Keratinocyte (primary cell): ENCODE measurements around the gene P2RY10. TPM values are rescaled to one million over a fixed set of nuclear protein-coding genes. Genes with fewer than 3 reads are reported as not detected.

Experiments
- DNase-seq: peaks from one replicate; pipeline ENCODE4 v3.0.0-alpha.2; 2011; ENCODE audit warnings: low read depth, missing footprints, low spot score
- FAIRE-seq: peaks from 2 replicates; lab custom pipeline; 2011; peaks lifted over from hg19 to GRCh38; lab: Jason Lieb, UNC
- H2AFZ ChIP-seq: 2 replicates; pipeline ENCODE4 v1.6.0; 2012; ENCODE audit warnings: low read length, control low read depth, inconsistent platforms; ENCODE audit not compliant: control insufficient read depth
- H3K27ac ChIP-seq: 2 replicates; pipeline ENCODE4 v1.5.1; 2011; ENCODE audit warnings: low read length; ENCODE audit not compliant: control insufficient read depth, insufficient read depth
- H3K27me3 ChIP-seq: 3 replicates; pipeline ENCODE4 v1.6.0; 2011; ENCODE audit warnings: low read length; ENCODE audit not compliant: control insufficient read depth, insufficient read depth; ENCODE audit errors: extremely low read depth
- H3K36me3 ChIP-seq, 2 experiments: 2 replicates in 1 of 2; 3 replicates in 1 of 2; pipeline ENCODE4 v1.5.1; 2011; ENCODE audit warnings: low read length in 2 of 2, mild to moderate bottlenecking in 1 of 2; ENCODE audit not compliant: control insufficient read depth in 2 of 2, insufficient read depth in 2 of 2; ENCODE audit errors: extremely low read depth in 1 of 2
- H3K4me1 ChIP-seq: 3 replicates; pipeline ENCODE4 v1.5.1; 2011; ENCODE audit warnings: low read length; ENCODE audit not compliant: control insufficient read depth, insufficient read depth; ENCODE audit errors: extremely low read depth
- H3K4me2 ChIP-seq: 3 replicates; pipeline ENCODE4 v1.6.0; 2011; ENCODE audit warnings: low read depth, low read length; ENCODE audit not compliant: control insufficient read depth, insufficient read depth; ENCODE audit errors: extremely low read depth
- H3K4me3 ChIP-seq, 3 experiments: fragments of 200-600 bp in 1 of 3; sonication (generic) in 1 of 3; 2 replicates in 2 of 3; 3 replicates in 1 of 3; pipeline ENCODE4 v1.5.1; 2011 to 2016; ENCODE audit warnings: low read length in 3 of 3, mild to moderate bottlenecking in 3 of 3, control low read depth in 2 of 3, inconsistent platforms in 1 of 3, low read depth in 1 of 3, mixed read lengths in 1 of 3, mixed run types in 1 of 3, moderate library complexity in 1 of 3; ENCODE audit not compliant: control insufficient read depth in 2 of 3, insufficient read depth in 2 of 3; ENCODE audit errors: extremely low read depth in 1 of 3
- H3K79me2 ChIP-seq: 2 replicates; pipeline ENCODE4 v1.6.0; 2012; ENCODE audit warnings: low read length; ENCODE audit not compliant: control insufficient read depth, insufficient read depth
- H3K9ac ChIP-seq: 3 replicates; pipeline ENCODE4 v1.6.0; 2011; ENCODE audit warnings: low read length; ENCODE audit not compliant: control insufficient read depth, insufficient read depth; ENCODE audit errors: extremely low read depth
- H3K9me1 ChIP-seq: 3 replicates; pipeline ENCODE4 v1.6.0; 2011; ENCODE audit warnings: low read length; ENCODE audit not compliant: control insufficient read depth, insufficient read depth; ENCODE audit errors: extremely low read depth
- H3K9me3 ChIP-seq: 2 replicates; pipeline ENCODE4 v1.5.1; 2012; ENCODE audit warnings: low read depth, low read length; ENCODE audit not compliant: control insufficient read depth
- H4K20me1 ChIP-seq: 3 replicates; pipeline ENCODE4 v1.6.0; 2011; ENCODE audit warnings: low read length; ENCODE audit not compliant: control insufficient read depth, insufficient read depth; ENCODE audit errors: extremely low read depth
- CTCF ChIP-seq, 3 experiments: IDR thresholded peaks in 1 of 3; conservative IDR thresholded peaks in 1 of 3; optimal IDR thresholded peaks in 1 of 3; 2 replicates in 2 of 3; 3 replicates in 1 of 3; pipeline versions ENCODE3 to v1.5.1; 2011; ENCODE audit warnings: low read length in 3 of 3, mild to moderate bottlenecking in 3 of 3, moderate library complexity in 2 of 3, control low read depth in 1 of 3, inconsistent platforms in 1 of 3; ENCODE audit not compliant: insufficient read depth in 2 of 3; ENCODE audit errors: extremely low read depth in 1 of 3
- EZH2 ChIP-seq: IDR thresholded peaks from one replicate; pipeline ENCODE4 v1.6.1; 2012; ENCODE audit warnings: inconsistent platforms, mild to moderate bottlenecking, low read length, moderate library complexity
- dilution Hi-C: fragments of 300-500 bp; cut with MboI; formaldehyde crosslinking; loops from one replicate; pipeline ENCODE4 v1.7.0; 2020; ENCODE audit warnings: low sequenced_read_pairs; ENCODE audit not compliant: extremely low pct_ligation_motif_present
- polyA plus RNA-seq, 5 experiments: library from polyadenylated mRNA; depleted of rRNA in 3 of 5; stranded (reverse) in 3 of 5; stranded (forward) in 1 of 5; unstranded in 1 of 5; fragments of >200 nt; gene quantifications; 1 replicate in 1 of 5; 2 replicates in 3 of 5; 3 replicates in 1 of 5; pipeline versions ENCODE4 v1.2.1 to v1.2.3, GENCODE V29; 2011 to 2012; ENCODE audit warnings: missing spikeins in 2 of 5, low read depth in 1 of 5, low replicate concordance in 1 of 5

P2RY10 gene
- polyA plus RNA-seq, 1 donor (not counting 4 experiments of a cell fraction or from before 2014, with no cell fraction given), result not detected

GRCh38 chrX:78957049-78957767 is 12.0 kb downstream of the P2RY10 start:
- no peak overlapping the region for H3K4me3 ChIP-seq
- no peaks in the 10 kb centered on the region for H3K27me3 ChIP-seq
- H3K79me2 ChIP-seq, result no peaks in the 10 kb centered on the region
- H3K4me2 ChIP-seq, result no peak overlapping the region
- H3K27ac ChIP-seq, result no peak overlapping the region
- H4K20me1 ChIP-seq, result no peaks in the 10 kb centered on the region
- dilution Hi-C loops, result no loop called here
- DNase-seq (no peak), FAIRE-seq (no peak)
- no peak overlapping the region for H2AFZ ChIP-seq
- no peaks in the 10 kb centered on the region for H3K4me1 ChIP-seq
- no peaks in the 10 kb centered on the region for H3K9me1 ChIP-seq
- TF ChIP-seq CTCF (optimal IDR thresholded peaks at IDR 0.05 in 1 of 3, IDR thresholded peaks at IDR 0.05 in 1 of 3, conservative IDR thresholded peaks at IDR 0.05 in 1 of 3; ENCODE audit: extremely low read depth in 1 of 3, insufficient read depth in 2 of 3, low read length in 3 of 3) (no peak), EZH2 (no peak)
- H3K9me3 ChIP-seq, result no peaks in the 10 kb centered on the region
- no peak overlapping the region for H3K9ac ChIP-seq
- H3K36me3 ChIP-seq, result no peaks in the 10 kb centered on the region

GRCh38 chrX:78957768-78958130 is 12.6 kb downstream of the P2RY10 start:
- H3K36me3 ChIP-seq, result no peaks in the 10 kb centered on the region
- dilution Hi-C loops, result no loop called here
- no peaks in the 10 kb centered on the region for H3K9me1 ChIP-seq
- TF ChIP-seq CTCF (optimal IDR thresholded peaks at IDR 0.05 in 1 of 3, IDR thresholded peaks at IDR 0.05 in 1 of 3, conservative IDR thresholded peaks at IDR 0.05 in 1 of 3; ENCODE audit: extremely low read depth in 1 of 3, insufficient read depth in 2 of 3, low read length in 3 of 3), result no peak
- TF ChIP-seq EZH2, result no peak
- no peaks in the 10 kb centered on the region for H3K79me2 ChIP-seq
- H4K20me1 ChIP-seq, result no peaks in the 10 kb centered on the region
- DNase-seq (no peak), FAIRE-seq (no peak)
- no peak overlapping the region for H3K4me2 ChIP-seq
- H3K27ac ChIP-seq, result no peak overlapping the region
- H3K9ac ChIP-seq, result no peak overlapping the region
- H3K4me1 ChIP-seq, result no peaks in the 10 kb centered on the region
- H2AFZ ChIP-seq, result no peak overlapping the region
- H3K4me3 ChIP-seq, result no peak overlapping the region
- H3K9me3 ChIP-seq, result no peaks in the 10 kb centered on the region
- H3K27me3 ChIP-seq, result no peaks in the 10 kb centered on the region
